IMR-90 (cell line): ENCODE measurements around the gene TMEM120A. TPM values are rescaled to one million over a fixed set of nuclear protein-coding genes. Genes with fewer than 3 reads are reported as not detected.
A peak's percentile ranks its signal among the peaks of the same experiment; 100 is the strongest.

Source experiments
- ATAC-seq: fragments of 200-7000 bp; cut with Tn5 transposase; 2 replicates; pipeline ENCODE4 v1.9.1; 2020; ENCODE audit warnings: low read depth, mild to moderate bottlenecking, moderate library complexity
- BruUV-seq: library from RNA; stranded (reverse); fragments of 400-500 nt; replicated peaks from 2 replicates; lab custom pipeline; 2021; lab: Mats Ljungman, UMichigan
- CTCF ChIA-PET: fragments of 300-600 bp; formaldehyde crosslinking; extraction: SDS; loops from one replicate; lab custom pipeline; 2021; ENCODE audit warnings: antibody characterized with exemption; lab: Yijun Ruan, JAX
- POLR2A ChIA-PET: fragments of 300-600 bp; sonication (Branson Sonifier 250); formaldehyde crosslinking; loops from one replicate; lab custom pipeline; 2022; ENCODE audit warnings: antibody characterized with exemption; ENCODE audit not compliant: unreplicated experiment; lab: Charles Lee
- DNase-seq: peaks from one replicate; pipeline ENCODE4 v3.0.0; 2013
- H2AFZ ChIP-seq: replicated peaks from 2 replicates; pipeline ENCODE3; 2013; ENCODE audit warnings: low read length, mild to moderate bottlenecking; ENCODE audit not compliant: poor library complexity
- H2AK5ac ChIP-seq: 2 replicates; pipeline ENCODE4 v1.6.1; 2013; ENCODE audit warnings: low read depth, low read length, inconsistent platforms
- H2AK9ac ChIP-seq: replicated peaks from 2 replicates; pipeline ENCODE3; 2013; ENCODE audit warnings: mild to moderate bottlenecking, low read depth, low read length, moderate library complexity; ENCODE audit not compliant: poor library complexity
- H2BK120ac ChIP-seq: 2 replicates; pipeline ENCODE4 v1.6.1; 2013; ENCODE audit warnings: low read depth, low read length, inconsistent platforms
- H2BK15ac ChIP-seq: 3 replicates; pipeline ENCODE4 v1.6.1; 2013; ENCODE audit warnings: low read depth, low read length, inconsistent platforms
- H2BK20ac ChIP-seq: 2 replicates; pipeline ENCODE4 v1.6.1; 2013; ENCODE audit warnings: low read depth, mild to moderate bottlenecking, inconsistent platforms, low read length, moderate library complexity
- H2BK5ac ChIP-seq: 2 replicates; pipeline ENCODE4 v1.6.1; 2013; ENCODE audit warnings: mild to moderate bottlenecking, low read depth, low read length, inconsistent platforms; ENCODE audit not compliant: poor library complexity, severe bottlenecking
- H3K14ac ChIP-seq: replicated peaks from 2 replicates; pipeline ENCODE4 v1.6.1; 2013; ENCODE audit warnings: low read depth, low read length, inconsistent platforms
- H3K18ac ChIP-seq: 2 replicates; pipeline ENCODE4 v1.6.1; 2013; ENCODE audit warnings: low read depth, low read length, control low read depth
- H3K23ac ChIP-seq: 2 replicates; pipeline ENCODE4 v1.6.1; 2013; ENCODE audit warnings: low read depth, low read length, inconsistent platforms
- H3K27ac ChIP-seq: 2 replicates; pipeline ENCODE4 v1.5.1; 2013; ENCODE audit warnings: mild to moderate bottlenecking, control low read depth, low read length; ENCODE audit not compliant: insufficient read depth
- H3K27me3 ChIP-seq: 2 replicates; pipeline ENCODE4 v1.6.1; 2013; ENCODE audit warnings: low read length; ENCODE audit not compliant: control insufficient read depth, insufficient read depth
- H3K36me3 ChIP-seq: 2 replicates; pipeline ENCODE4 v1.6.1; 2013; ENCODE audit warnings: low read length, mixed read lengths; ENCODE audit not compliant: control insufficient read depth, insufficient read depth
- H3K4ac ChIP-seq: 2 replicates; pipeline ENCODE4 v1.6.1; 2013; ENCODE audit warnings: low read depth, low read length, inconsistent platforms
- H3K4me1 ChIP-seq: 2 replicates; pipeline ENCODE4 v1.6.1; 2013; ENCODE audit warnings: low read length, mixed read lengths; ENCODE audit not compliant: control insufficient read depth, insufficient read depth
- H3K4me2 ChIP-seq: 2 replicates; pipeline ENCODE4 v1.6.1; 2013; ENCODE audit warnings: low read depth, mild to moderate bottlenecking, control low read depth, low read length, moderate library complexity
- H3K4me3 ChIP-seq: 2 replicates; pipeline ENCODE4 v1.5.1; 2013; ENCODE audit warnings: low read depth, mild to moderate bottlenecking, control low read depth, low read length, moderate library complexity; ENCODE audit not compliant: insufficient read depth
- H3K56ac ChIP-seq: 2 replicates; pipeline ENCODE4 v1.6.1; 2013; ENCODE audit warnings: low read length, inconsistent platforms; ENCODE audit not compliant: insufficient read depth; ENCODE audit errors: extremely low read depth
- H3K79me1 ChIP-seq, 2 experiments: 2 replicates each; pipeline ENCODE4 v1.6.1; 2013; ENCODE audit warnings: low read length in 2 of 2, inconsistent platforms in 1 of 2, low read depth in 1 of 2
- H3K9ac ChIP-seq: 2 replicates; pipeline ENCODE4 v1.6.1; 2013; ENCODE audit warnings: low read depth, low read length, control low read depth
- H3K9me1 ChIP-seq: 2 replicates; pipeline ENCODE4 v1.6.1; 2013; ENCODE audit warnings: low read length, inconsistent platforms; ENCODE audit not compliant: insufficient read depth
- H3K9me3 ChIP-seq: 2 replicates; pipeline ENCODE4 v1.6.1; 2013; ENCODE audit warnings: low read length; ENCODE audit not compliant: control insufficient read depth, insufficient read depth
- H4K20me1 ChIP-seq: 2 replicates; pipeline ENCODE4 v1.6.1; 2013; ENCODE audit warnings: low read length, inconsistent platforms; ENCODE audit not compliant: insufficient read depth
- H4K5ac ChIP-seq: 2 replicates; pipeline ENCODE4 v1.6.1; 2013; ENCODE audit warnings: mild to moderate bottlenecking, low read depth, low read length, control low read depth
- H4K8ac ChIP-seq, 2 experiments: 2 replicates each; pipeline ENCODE4 v1.6.1; 2013; ENCODE audit warnings: low read depth in 2 of 2, low read length in 2 of 2, control low read depth in 1 of 2, inconsistent platforms in 1 of 2
- H4K91ac ChIP-seq: 2 replicates; pipeline ENCODE4 v1.6.1; 2013; ENCODE audit warnings: low read depth, low read length, inconsistent platforms; ENCODE audit not compliant: insufficient read depth
- FOS ChIP-seq: fragments of 150-350 bp; IDR thresholded peaks from 2 replicates; pipeline ENCODE4 v1.6.1; 2016; ENCODE audit warnings: low read depth, low read length
- MAFK ChIP-seq: IDR thresholded peaks from 2 replicates; pipeline ENCODE4 v1.6.1; 2012; ENCODE audit warnings: low read depth, low read length, improper control_type of control experiment
- NFE2L2 ChIP-seq: fragments of 150-350 bp; IDR thresholded peaks from 2 replicates; pipeline ENCODE4 v1.6.1; 2016; ENCODE audit warnings: low read depth, mild to moderate bottlenecking, low read length
- RAD21 ChIP-seq: IDR thresholded peaks from 2 replicates; pipeline ENCODE4 v1.6.1; 2012; ENCODE audit warnings: low read length, improper control_type of control experiment
- RFX5 ChIP-seq: IDR thresholded peaks from 2 replicates; pipeline ENCODE4 v1.8.0; 2012; ENCODE audit warnings: low read depth, mild to moderate bottlenecking, low read length, moderate library complexity
- WGBS, 2 experiments: methylation state at CpG; one replicate each; pipeline versions ENCODE4 v1.1.5 to v1.1.7; 2013; ENCODE audit warnings: missing lambda C conversion rate in 2 of 2; ENCODE audit not compliant: insufficient read length in 1 of 2; ENCODE audit errors: extremely low coverage in 2 of 2; 5-methylcytosine and 5-hydroxymethylcytosine counted together
- dilution Hi-C: fragments of 300-500 bp; cut with HindIII; formaldehyde crosslinking; loops from one replicate; pipeline ENCODE4 v1.14.3; 2018; ENCODE audit warnings: low sequenced_read_pairs; ENCODE audit not compliant: unreplicated experiment
- in situ Hi-C: fragments of 300-500 bp; cut with MboI; formaldehyde crosslinking; loops from 3 replicates; pipeline ENCODE4 v1.14.3; 2019; ENCODE audit warnings: low sequenced_read_pairs, inconsistent platforms, mixed read lengths
- intact Hi-C: fragments of 100-400 bp; cut with micrococcal nuclease; formaldehyde crosslinking; loops from 2 replicates; pipeline ENCODE4 v1.10.0; 2022
- polyA plus RNA-seq, 3 experiments: library from polyadenylated mRNA; depleted of rRNA; stranded (reverse); fragments of >200 nt; gene quantifications; 2 replicates each; pipeline ENCODE4 v1.2.3, GENCODE V29; 2012; ENCODE audit warnings: low replicate concordance in 1 of 3
- total RNA-seq: library from RNA; depleted of rRNA; stranded (reverse); fragments of >200 nt; gene quantifications from 2 replicates; pipeline ENCODE4 v1.2.3, GENCODE V29; 2012

TMEM120A gene
- total and polyA plus RNA-seq, 2 of the 4 experiments (the other 2 are of a cell fraction) = 32.1 to 39.3 TPM

GRCh38 chr7:76011442-76011861 lies 17.1 kb upstream of the TMEM120A start:
- ChIA-PET CTCF (interaction anchor here (1.1 to 2.6 kb wide), 2 partner anchors 9 to 39 kb away, joined by 4 to 9 read pairs; no protein-coding TSS in a partner anchor), POLR2A (interaction anchor here (0.7 kb wide), 1 partner anchor 144 kb away, joined by 3 read pairs; no protein-coding TSS in a partner anchor)
- 0% methylated on average over 2 of the region's 8 CpGs; no CpG with 5 or more reads in 1 of the 2 experiments for WGBS, 2 experiments

More at GRCh38 chr7:76011442-76011861, 17.1 kb upstream of the TMEM120A start:
- Histone ChIP-seq H4K91ac (peak overlapping the region; percentile 26; the same call in 1 of the 2 replicates), H2BK5ac (peak overlapping the region; percentile 69), H3K9me1 (peaks cover 18% of the 10 kb centered on the region), H4K5ac (no peak overlapping the region), H2AFZ (peak overlapping the region; percentile 69), H2BK15ac (peak overlapping the region; percentile 82; the same call in 1 of the 3 replicates), H3K18ac (no peak overlapping the region), H2AK5ac (no peak overlapping the region), H2BK120ac (peak overlapping the region; percentile 69), H3K9me3 (no peaks in the 10 kb centered on the region), H3K4me3 (no peak overlapping the region), H4K8ac (peak overlapping the region in 1 of 2 experiments; percentile 23; a peak in 1 of 4 replicates), H3K4me1 (peaks cover 20% of the 10 kb centered on the region), H3K9ac (no peak overlapping the region), H3K56ac (no peak overlapping the region), H3K27ac (peak overlapping the region; percentile 60), H3K27me3 (no peaks in the 10 kb centered on the region), H3K79me1 (peaks cover 0 to 20% of the 10 kb centered on the region in 2 experiments; a peak in 2 of 4 replicates), H3K23ac (peak overlapping the region; percentile 39; the same call in 1 of the 2 replicates), H3K4me2 (peak overlapping the region; percentile 59), H3K14ac (peak overlapping the region; percentile 38; the same call in 1 of the 2 replicates), H2AK9ac (peak overlapping the region; percentile 84), H3K36me3 (peaks cover 3% of the 10 kb centered on the region; the same call in 1 of the 2 replicates), H4K20me1 (0 out of 2 replicates have a peak, but pooled peaks cover 4% of the 10 kb centered on the region), H3K4ac (peak overlapping the region; percentile 79), H2BK20ac (peak overlapping the region; percentile 31; the same call in 1 of the 2 replicates)
- ATAC-seq (peak; percentile 96), DNase-seq (peak; percentile 90)
- in situ Hi-C loops = no loop called here
- no TSS peak for BruUV-seq
- TF ChIP-seq MAFK (0 out of 2 replicates have a peak, but pooled peaks have one; percentile 13), RAD21 (no peak), RFX5 (peak; percentile 20; the same call in 1 of the 2 replicates), NFE2L2 (peak; percentile 88), FOS (no peak; the same call in 1 of the 2 replicates)
- intact Hi-C loops = loop anchor here (5.0 to 10.0 kb wide), 2 partner anchors 97 to 234 kb away; partner anchors contain the start of gene POR
- dilution Hi-C loops = no loop called here
